ENCODE data around the gene SYT14.

SYT14 gene

GRCh38 chr1:210129092-210129491 lies 191.1 kb downstream of the SYT14 start:
- Histone ChIP-seq H3K4me3 (ENCODE audit: low read length) (no peak overlapping the region), H3K79me2 (ENCODE audit: low read length) (no peaks in the 10 kb centered on the region), H3K9ac (ENCODE audit: low read length) (no peak overlapping the region), H3K27me3 (replicated peaks; ENCODE audit: insufficient read depth, low read length) (no peaks in the 10 kb centered on the region), H3K4me1 (ENCODE audit: low read length) (no peaks in the 10 kb centered on the region), H3K9me3 (replicated peaks; ENCODE audit: insufficient read depth, low read length) (no peaks in the 10 kb centered on the region), H3K27ac (ENCODE audit: low read length) (no peak overlapping the region), H3K4me2 (ENCODE audit: low read depth, low read length) (no peak overlapping the region), H3F3A (ENCODE audit: insufficient read depth, low read length) (no peaks in the 10 kb centered on the region), H3K9me2 (replicated peaks; ENCODE audit: insufficient read depth, low read length) (no peaks in the 10 kb centered on the region), H2AFZ (ENCODE audit: low read length) (no peak overlapping the region), H4K20me1 (ENCODE audit: insufficient read depth, low read length) (no peaks in the 10 kb centered on the region), H3K36me3 (replicated peaks; ENCODE audit: insufficient read depth, low read length) (no peaks in the 10 kb centered on the region)
- TF ChIP-seq, protein P1, sequence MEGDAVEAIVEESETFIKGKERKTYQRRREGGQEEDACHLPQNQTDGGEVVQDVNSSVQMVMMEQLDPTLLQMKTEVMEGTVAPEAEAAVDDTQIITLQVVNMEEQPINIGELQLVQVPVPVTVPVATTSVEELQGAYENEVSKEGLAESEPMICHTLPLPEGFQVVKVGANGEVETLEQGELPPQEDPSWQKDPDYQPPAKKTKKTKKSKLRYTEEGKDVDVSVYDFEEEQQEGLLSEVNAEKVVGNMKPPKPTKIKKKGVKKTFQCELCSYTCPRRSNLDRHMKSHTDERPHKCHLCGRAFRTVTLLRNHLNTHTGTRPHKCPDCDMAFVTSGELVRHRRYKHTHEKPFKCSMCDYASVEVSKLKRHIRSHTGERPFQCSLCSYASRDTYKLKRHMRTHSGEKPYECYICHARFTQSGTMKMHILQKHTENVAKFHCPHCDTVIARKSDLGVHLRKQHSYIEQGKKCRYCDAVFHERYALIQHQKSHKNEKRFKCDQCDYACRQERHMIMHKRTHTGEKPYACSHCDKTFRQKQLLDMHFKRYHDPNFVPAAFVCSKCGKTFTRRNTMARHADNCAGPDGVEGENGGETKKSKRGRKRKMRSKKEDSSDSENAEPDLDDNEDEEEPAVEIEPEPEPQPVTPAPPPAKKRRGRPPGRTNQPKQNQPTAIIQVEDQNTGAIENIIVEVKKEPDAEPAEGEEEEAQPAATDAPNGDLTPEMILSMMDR (IDR thresholded peaks at IDR 0.05; ENCODE audit: low read length) = no peak
- TF ChIP-seq EZH2 (optimal IDR thresholded peaks at IDR 0.05; ENCODE audit: low read depth, low read length) = no peak
- no peak for TF ChIP-seq EZH2phosphoT487 (IDR thresholded peaks at IDR 0.05; ENCODE audit: low read length)
- no peak for DNase-seq

GRCh38 chr1:210129759-210130158 lies 191.7 kb downstream of the SYT14 start:
- H3K4me1 ChIP-seq (ENCODE audit: low read length) = no peaks in the 10 kb centered on the region
- no peak overlapping the region for H3K4me3 ChIP-seq (ENCODE audit: low read length)
- H3K27ac ChIP-seq (ENCODE audit: low read length) = no peak overlapping the region
- no peak for DNase-seq
- no peak overlapping the region for H2AFZ ChIP-seq (ENCODE audit: low read length)
- H3K4me2 ChIP-seq (ENCODE audit: low read depth, low read length) = no peak overlapping the region
- no peaks in the 10 kb centered on the region for H3K79me2 ChIP-seq (ENCODE audit: low read length)
- H3F3A ChIP-seq (ENCODE audit: insufficient read depth, low read length) = no peaks in the 10 kb centered on the region
- H3K9me2 ChIP-seq (replicated peaks; ENCODE audit: insufficient read depth, low read length) = no peaks in the 10 kb centered on the region
- no peaks in the 10 kb centered on the region for H3K27me3 ChIP-seq (replicated peaks; ENCODE audit: insufficient read depth, low read length)
- H3K9ac ChIP-seq (ENCODE audit: low read length) = no peak overlapping the region
- no peaks in the 10 kb centered on the region for H4K20me1 ChIP-seq (ENCODE audit: insufficient read depth, low read length)
- no peaks in the 10 kb centered on the region for H3K9me3 ChIP-seq (replicated peaks; ENCODE audit: insufficient read depth, low read length)
- TF ChIP-seq, protein P1 (IDR thresholded peaks at IDR 0.05; ENCODE audit: low read length) = no peak
- no peak for TF ChIP-seq EZH2 (optimal IDR thresholded peaks at IDR 0.05; ENCODE audit: low read depth, low read length)
- TF ChIP-seq EZH2phosphoT487 (IDR thresholded peaks at IDR 0.05; ENCODE audit: low read length) = no peak
- no peaks in the 10 kb centered on the region for H3K36me3 ChIP-seq (replicated peaks; ENCODE audit: insufficient read depth, low read length)

DNA sequence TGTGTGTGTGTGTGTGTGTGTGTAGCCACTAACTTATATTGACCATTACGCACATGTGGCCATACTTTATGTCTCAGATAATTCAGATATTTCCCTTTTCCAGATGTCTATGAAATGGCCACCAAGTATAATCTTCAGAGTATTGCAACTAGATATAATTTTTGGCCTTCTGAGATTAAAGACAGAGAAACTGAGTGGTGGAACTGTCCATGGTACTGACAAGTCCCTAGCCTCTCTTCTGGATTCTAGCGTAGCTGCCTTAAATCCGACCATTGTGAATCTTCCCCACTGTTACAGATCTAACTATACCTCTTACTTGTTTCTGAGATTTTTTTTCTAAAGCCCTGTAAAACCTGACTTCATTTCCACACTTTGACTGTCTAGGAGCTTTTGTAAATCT lies 194.6 kb downstream of the SYT14 start:
- Histone ChIP-seq H2AFZ (ENCODE audit: low read length) (no peak overlapping the region), H3K9me3 (replicated peaks; ENCODE audit: insufficient read depth, low read length) (no peaks in the 10 kb centered on the region), H3K9me2 (replicated peaks; ENCODE audit: insufficient read depth, low read length) (no peaks in the 10 kb centered on the region), H4K20me1 (ENCODE audit: insufficient read depth, low read length) (no peaks in the 10 kb centered on the region), H3K4me2 (ENCODE audit: low read depth, low read length) (no peak overlapping the region), H3K4me3 (ENCODE audit: low read length) (no peak overlapping the region), H3K9ac (ENCODE audit: low read length) (no peak overlapping the region), H3K27me3 (replicated peaks; ENCODE audit: insufficient read depth, low read length) (no peaks in the 10 kb centered on the region), H3K79me2 (ENCODE audit: low read length) (no peaks in the 10 kb centered on the region), H3K4me1 (ENCODE audit: low read length) (no peaks in the 10 kb centered on the region), H3F3A (ENCODE audit: insufficient read depth, low read length) (no peaks in the 10 kb centered on the region), H3K27ac (ENCODE audit: low read length) (no peak overlapping the region), H3K36me3 (replicated peaks; ENCODE audit: insufficient read depth, low read length) (no peaks in the 10 kb centered on the region)
- DNase-seq = peak; percentile 43
- TF ChIP-seq EZH2phosphoT487 (IDR thresholded peaks at IDR 0.05; ENCODE audit: low read length) (no peak), EZH2 (optimal IDR thresholded peaks at IDR 0.05; ENCODE audit: low read depth, low read length) (no peak)
- TF ChIP-seq, protein P1 (IDR thresholded peaks at IDR 0.05; ENCODE audit: low read length) = no peak
